ENCODE data around the gene PPP1R15A. TPM values are rescaled to one million over a fixed set of nuclear protein-coding genes. Genes with fewer than 3 reads are reported as not detected.

PPP1R15A gene
- total RNA-seq, 4 donors from 2014 or later: 53.9 to 70.0 (median 60.9) TPM

DNA sequence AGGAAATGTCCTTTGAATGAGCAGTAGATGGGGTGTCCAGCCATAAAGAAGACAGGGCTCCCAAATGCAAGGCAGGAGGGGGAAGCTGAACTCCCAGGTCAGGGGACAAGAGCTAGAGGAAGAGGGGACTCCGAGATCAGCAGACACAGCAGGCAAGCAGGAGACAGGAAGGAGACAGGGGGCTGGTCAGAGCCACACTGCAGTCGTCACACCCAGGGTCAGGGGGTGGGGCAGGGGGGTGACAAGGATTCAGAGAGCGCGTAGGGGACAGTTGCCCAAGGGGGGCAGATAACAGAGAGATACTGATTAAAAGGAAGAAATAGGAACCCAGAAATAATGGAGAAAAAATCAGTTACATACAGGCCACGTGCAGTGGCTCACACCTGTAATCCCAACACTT lies 39.2 kb upstream of the PPP1R15A start:
- Histone ChIP-seq H3K27me3 (no peaks in the 10 kb centered on the region), H3K27ac (no peak overlapping the region), H3K4me3 (no peak overlapping the region), H3K9me3 (no peaks in the 10 kb centered on the region), H3K4me1 (peaks cover 0 to 24% (median 0%) of the 10 kb centered on the region in 3 donors), H3K36me3 (peaks cover 0 to 49% of the 10 kb centered on the region in 2 donors)
- ATAC-seq: no peak
- 61% methylated on average over 5 of the region's 5 CpGs; no CpG with 5 or more reads in 1 of the 2 donors for WGBS, 2 donors (ENCODE audit: low coverage in 1 of 2)
- TF ChIP-seq POLR2AphosphoS5 (IDR thresholded peaks at IDR 0.05) (no peak), EP300 (IDR thresholded peaks at IDR 0.05) (no peak), POLR2A (IDR thresholded peaks at IDR 0.05) (no peak)
- TF ChIP-seq, protein P1, sequence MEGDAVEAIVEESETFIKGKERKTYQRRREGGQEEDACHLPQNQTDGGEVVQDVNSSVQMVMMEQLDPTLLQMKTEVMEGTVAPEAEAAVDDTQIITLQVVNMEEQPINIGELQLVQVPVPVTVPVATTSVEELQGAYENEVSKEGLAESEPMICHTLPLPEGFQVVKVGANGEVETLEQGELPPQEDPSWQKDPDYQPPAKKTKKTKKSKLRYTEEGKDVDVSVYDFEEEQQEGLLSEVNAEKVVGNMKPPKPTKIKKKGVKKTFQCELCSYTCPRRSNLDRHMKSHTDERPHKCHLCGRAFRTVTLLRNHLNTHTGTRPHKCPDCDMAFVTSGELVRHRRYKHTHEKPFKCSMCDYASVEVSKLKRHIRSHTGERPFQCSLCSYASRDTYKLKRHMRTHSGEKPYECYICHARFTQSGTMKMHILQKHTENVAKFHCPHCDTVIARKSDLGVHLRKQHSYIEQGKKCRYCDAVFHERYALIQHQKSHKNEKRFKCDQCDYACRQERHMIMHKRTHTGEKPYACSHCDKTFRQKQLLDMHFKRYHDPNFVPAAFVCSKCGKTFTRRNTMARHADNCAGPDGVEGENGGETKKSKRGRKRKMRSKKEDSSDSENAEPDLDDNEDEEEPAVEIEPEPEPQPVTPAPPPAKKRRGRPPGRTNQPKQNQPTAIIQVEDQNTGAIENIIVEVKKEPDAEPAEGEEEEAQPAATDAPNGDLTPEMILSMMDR (IDR thresholded peaks at IDR 0.05): no peak

DNA sequence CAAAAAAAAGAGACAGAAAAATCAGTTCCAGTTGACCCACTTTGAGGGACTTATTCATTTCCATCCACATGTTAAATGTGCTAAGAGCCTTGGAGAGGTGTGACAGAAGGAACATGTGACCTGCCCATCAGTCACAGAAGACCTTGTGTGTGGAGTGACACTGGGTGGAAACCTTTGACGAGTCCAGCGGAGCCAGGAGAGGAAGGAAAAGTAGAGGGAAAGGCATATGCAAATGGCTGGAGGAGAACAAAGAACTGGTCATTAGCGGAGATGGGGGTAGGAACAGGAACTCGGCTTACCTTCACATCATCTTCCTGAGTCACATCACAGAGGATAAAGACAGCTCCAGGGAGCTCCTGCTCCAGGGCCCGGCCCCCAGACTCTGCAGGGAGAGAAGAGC lies 38.2 kb upstream of the PPP1R15A start:
- 67 to 94% methylated on average over 2 to 5 of the region's 5 CpGs for WGBS, 2 donors (ENCODE audit: low coverage in 1 of 2)
- Histone ChIP-seq H3K4me3 (no peak overlapping the region), H3K4me1 (peaks cover 0 to 24% (median 0%) of the 10 kb centered on the region in 3 donors), H3K27ac (no peak overlapping the region), H3K9me3 (no peaks in the 10 kb centered on the region), H3K36me3 (peaks cover 0 to 44% of the 10 kb centered on the region in 2 donors), H3K27me3 (no peaks in the 10 kb centered on the region)
- TF ChIP-seq, protein P1 (IDR thresholded peaks at IDR 0.05): no peak
- TF ChIP-seq POLR2A (IDR thresholded peaks at IDR 0.05): no peak
- ATAC-seq: no peak

DNA sequence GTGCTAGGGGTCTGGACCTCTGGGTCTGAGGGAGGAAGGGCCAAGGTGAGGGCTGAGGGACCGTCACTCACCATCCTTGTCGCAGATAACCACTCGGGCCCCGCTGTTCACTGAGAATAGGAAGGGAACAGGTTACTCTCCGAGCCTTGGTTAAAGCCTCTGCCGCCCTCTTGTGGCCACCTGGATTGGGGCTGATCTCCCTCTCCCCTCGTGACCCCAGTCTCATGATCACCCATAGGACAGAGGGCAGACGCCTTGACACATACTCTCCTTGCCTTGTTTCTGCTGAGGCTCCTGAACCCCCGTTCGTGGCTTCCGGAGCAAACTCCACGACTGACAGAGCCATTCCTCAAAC lies 36.5 kb upstream of the PPP1R15A start:
- H3K4me3 ChIP-seq: peak overlapping the region; percentile 26 to 50
- WGBS, 2 donors (ENCODE audit: low coverage in 1 of 2): 3 to 8% methylated on average over 8 to 9 of the region's 12 CpGs
- no peaks in the 10 kb centered on the region for H3K9me3 ChIP-seq
- peaks cover 0 to 36% of the 10 kb centered on the region in 2 donors for H3K36me3 ChIP-seq
- TF ChIP-seq POLR2AphosphoS5 (IDR thresholded peaks at IDR 0.05) (peak; percentile 54), POLR2A (IDR thresholded peaks at IDR 0.05) (no peak)
- TF ChIP-seq, protein P1 (IDR thresholded peaks at IDR 0.05): peak in 3 of 4 experiments; percentile 88 to 97 (median 97)
- peak overlapping the region; percentile 12 to 82 (median 79) for H3K27ac ChIP-seq
- no peaks in the 10 kb centered on the region for H3K27me3 ChIP-seq
- ATAC-seq: peak; percentile 86
- H3K4me1 ChIP-seq: peaks cover 0 to 24% (median 0%) of the 10 kb centered on the region in 3 donors

DNA sequence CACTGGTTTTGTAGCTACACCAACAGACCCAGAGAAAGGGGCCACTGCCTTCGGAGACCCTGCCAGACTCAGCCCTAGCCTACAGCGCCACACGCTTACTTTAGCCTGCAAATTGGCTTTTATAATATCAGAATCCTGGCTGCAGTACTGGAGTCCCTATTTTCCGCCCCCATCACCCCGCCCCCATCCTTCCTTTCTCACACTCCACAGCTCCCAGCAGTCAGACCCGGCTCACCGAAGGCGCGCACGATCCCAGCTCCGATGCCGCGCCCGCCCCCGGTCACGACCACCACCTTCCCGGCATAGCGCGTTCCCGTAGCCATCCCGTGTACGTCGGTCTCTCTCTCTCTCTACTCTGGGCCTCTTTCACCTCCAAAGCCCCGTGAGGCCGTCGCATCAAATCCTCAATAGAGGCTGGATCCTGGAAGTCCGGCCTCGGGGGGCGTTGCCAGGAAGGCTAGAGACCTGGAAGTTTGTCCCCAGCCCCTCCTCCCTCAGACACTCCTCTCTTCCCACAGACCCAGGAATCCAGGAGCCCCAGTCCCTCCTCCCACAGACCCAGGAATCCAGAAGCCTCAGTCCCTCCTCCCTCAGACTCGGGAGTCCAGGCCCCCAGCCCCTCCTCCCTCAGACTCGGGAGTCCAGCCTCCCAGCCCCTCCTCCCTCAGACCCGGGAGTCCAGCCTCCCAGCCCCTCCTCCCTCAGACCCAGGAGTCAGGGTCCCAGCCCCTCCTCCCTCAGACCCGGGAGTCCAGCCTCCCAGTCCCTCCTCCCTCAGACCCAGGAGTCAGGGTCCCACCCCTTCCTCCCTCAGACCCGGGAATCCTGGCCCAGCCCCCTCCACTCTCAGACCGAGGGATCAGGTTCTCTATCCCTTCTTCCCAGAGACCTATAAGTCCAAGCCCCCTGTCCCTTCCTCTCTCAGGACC lies 35.9 kb upstream of the PPP1R15A start, which contains the start of gene HSD17B14:
Gene HSD17B14, minus strand, starts transcription at position 403 of the 929 bp plus-strand sequence. Its CDS starts 80 bp downstream, at position 323.
- peaks cover 0 to 24% (median 0%) of the 10 kb centered on the region in 3 donors for H3K4me1 ChIP-seq
- H3K9me3 ChIP-seq: no peaks in the 10 kb centered on the region
- H3K36me3 ChIP-seq: peaks cover 0 to 33% of the 10 kb centered on the region in 2 donors
- 5% methylated on average over 22 to 25 of the region's 35 CpGs for WGBS, 2 donors (ENCODE audit: low coverage in 1 of 2)
- peak; percentile 37 for ATAC-seq
- peak within 1 kb of the TSS; percentile 12 to 82 (median 79) for H3K27ac ChIP-seq
- TF ChIP-seq POLR2AphosphoS5 (IDR thresholded peaks at IDR 0.05): no peak
- TF ChIP-seq EP300 (IDR thresholded peaks at IDR 0.05): no peak
- no peak for TF ChIP-seq POLR2A (IDR thresholded peaks at IDR 0.05)
- TF ChIP-seq, protein P1 (IDR thresholded peaks at IDR 0.05): no peak
- peak within 1 kb of the TSS; percentile 26 to 50 for H3K4me3 ChIP-seq
- H3K27me3 ChIP-seq: no peaks in the 10 kb centered on the region

Measured in gastroesophageal sphincter (tissue), 4 donors.